GM19324 (cell line): ENCODE measurements around the gene CERS6.

Experiments used
- ATAC-seq: cut with Tn5 transposase; IDR thresholded peaks from one replicate; pipeline ENCODE4 v1.9.1; 2021; ENCODE audit warnings: mild to moderate bottlenecking, moderate library complexity; ENCODE audit not compliant: unreplicated experiment, low FRiP score

The CERS6 gene

GRCh38 chr2:168441214-168441872, 14.7 kb upstream of the CERS6 start:
- ATAC-seq: no peak

- ATAC-seq: no peak
Observed at GRCh38 chr2:168443818-168444217, 12.3 kb upstream of the CERS6 start.

- no peak for ATAC-seq
Observed at GRCh38 chr2:168445960-168446359, 10.1 kb upstream of the CERS6 start.

- no peak for ATAC-seq
Observed at GRCh38 chr2:168448980-168449379, 7.1 kb upstream of the CERS6 start.

- ATAC-seq: no peak
Observed at GRCh38 chr2:168449419-168449818, 6.7 kb upstream of the CERS6 start.

- ATAC-seq: no peak
Observed at GRCh38 chr2:168450171-168450570, 5.9 kb upstream of the CERS6 start.

GRCh38 chr2:168450732-168451131, 5.3 kb upstream of the CERS6 start:
- no peak for ATAC-seq

GRCh38 chr2:168452781-168453180, 3.3 kb upstream of the CERS6 start:
- no peak for ATAC-seq

GRCh38 chr2:168453404-168453803, 2.7 kb upstream of the CERS6 start:
- no peak for ATAC-seq

GRCh38 chr2:168454737-168455644, 1.1 kb upstream of the CERS6 start:
- ATAC-seq: no peak

- ATAC-seq: peak; percentile 31
Observed at GRCh38 chr2:168456521-168457189, 583 bp downstream of the CERS6 start.

- ATAC-seq: no peak
Observed at GRCh38 chr2:168457190-168457895, 1.3 kb downstream of the CERS6 start.

- no peak for ATAC-seq
Observed at GRCh38 chr2:168458139-168458538, 2.1 kb downstream of the CERS6 start.

- no peak for ATAC-seq
Observed at GRCh38 chr2:168459256-168459655, 3.2 kb downstream of the CERS6 start.

- ATAC-seq: no peak
Observed at GRCh38 chr2:168460571-168460970, 4.5 kb downstream of the CERS6 start.

- ATAC-seq: no peak
Observed at GRCh38 chr2:168461178-168461941, 5.3 kb downstream of the CERS6 start.

- ATAC-seq: no peak
Observed at GRCh38 chr2:168461942-168462331, 5.9 kb downstream of the CERS6 start.

- no peak for ATAC-seq
Observed at GRCh38 chr2:168462543-168463045, 6.5 kb downstream of the CERS6 start.

- no peak for ATAC-seq
Observed at GRCh38 chr2:168465594-168465993, 9.5 kb downstream of the CERS6 start.
